HepG2 (cell line): Measurements from ENCODE around the gene UQCRHL. TPM values are rescaled to one million over a fixed set of nuclear protein-coding genes. Genes with fewer than 3 reads are reported as not detected.

Source experiments
- ATAC-seq: fragments of 200-7000 bp; cut with Tn5 transposase; 3 replicates; pipeline ENCODE4 v1.9.1; 2020; ENCODE audit warnings: mild to moderate bottlenecking, moderate library complexity
- BruUV-seq: library from RNA; stranded (reverse); fragments of 400-500 nt; replicated peaks from 2 replicates; lab custom pipeline; 2021; lab: Mats Ljungman, UMichigan
- CTCF ChIA-PET: fragments of 300-600 bp; formaldehyde crosslinking; extraction: SDS; loops from one replicate; lab custom pipeline; 2021; ENCODE audit warnings: low total read pairs, inconsistent platforms, low intra/inter-chr PET ratio; lab: Yijun Ruan, JAX
- POLR2A ChIA-PET: fragments of 350-600 bp; sonication (Branson Sonifier 250); formaldehyde crosslinking; loops from one replicate; lab custom pipeline; 2020; ENCODE audit warnings: antibody characterized with exemption, inconsistent platforms; lab: Yijun Ruan, JAX
- DNase-seq: peaks from one replicate; pipeline ENCODE4 v3.0.0-alpha.2; 2015; ENCODE audit warnings: low spot score
- FAIRE-seq: peaks from 3 replicates; lab custom pipeline; 2011; peaks lifted over from hg19 to GRCh38; lab: Jason Lieb, UNC
- H2AFZ ChIP-seq: one replicate; pipeline ENCODE4 v1.6.1; 2011; ENCODE audit warnings: low read length, inconsistent platforms
- H3K27ac ChIP-seq: fragments of 300-600 bp; 3 replicates; pipeline ENCODE4 v1.8.0; 2011; ENCODE audit warnings: mixed run types, mild to moderate bottlenecking, mixed read lengths, low read length, inconsistent platforms; ENCODE audit not compliant: insufficient read depth; ENCODE audit errors: extremely low read length
- H3K27me3 ChIP-seq, 2 experiments: fragments of 200-600 bp in 1 of 2; 2 replicates in 1 of 2; 3 replicates in 1 of 2; pipeline versions ENCODE4 v1.6.0 to v1.8.0; 2011; ENCODE audit warnings: low read length in 2 of 2, mild to moderate bottlenecking in 2 of 2, moderate library complexity in 2 of 2, inconsistent platforms in 1 of 2; ENCODE audit not compliant: insufficient read depth in 2 of 2, control insufficient read depth in 1 of 2
- H3K36me3 ChIP-seq, 2 experiments: fragments of 200-600 bp in 1 of 2; replicated peaks in 1 of 2; 2 replicates in 1 of 2; 3 replicates in 1 of 2; pipeline versions ENCODE4 v1.5.1 to v1.8.0; 2011; ENCODE audit warnings: low read length in 2 of 2, inconsistent platforms in 1 of 2; ENCODE audit not compliant: insufficient read depth in 2 of 2, control insufficient read depth in 1 of 2
- H3K4me1 ChIP-seq: 2 replicates; pipeline ENCODE4 v1.5.1; 2012; ENCODE audit warnings: low read length, inconsistent platforms; ENCODE audit not compliant: insufficient read depth
- H3K4me2 ChIP-seq: 2 replicates; pipeline ENCODE4 v1.6.0; 2011; ENCODE audit warnings: low read depth, low read length, inconsistent platforms
- H3K4me3 ChIP-seq, 3 experiments: fragments of 200-600 bp in 1 of 3; sonication (generic), shearing (Covaris generic) in 1 of 3; replicated peaks in 1 of 3; 2 replicates each; pipeline ENCODE4 v1.5.1; 2011 to 2016; ENCODE audit warnings: low read length in 3 of 3, inconsistent platforms in 2 of 3, low read depth in 2 of 3, mild to moderate bottlenecking in 2 of 3, control low read depth in 1 of 3, mixed read lengths in 1 of 3; ENCODE audit not compliant: insufficient read depth in 1 of 3
- H3K79me2 ChIP-seq: one replicate; pipeline ENCODE4 v1.6.1; 2011; ENCODE audit warnings: low read length, inconsistent platforms; ENCODE audit not compliant: insufficient read depth
- H3K9ac ChIP-seq: 2 replicates; pipeline ENCODE4 v1.6.0; 2011; ENCODE audit warnings: mild to moderate bottlenecking, low read depth, low read length, inconsistent platforms; ENCODE audit not compliant: insufficient read depth
- H3K9me3 ChIP-seq: 2 replicates; pipeline ENCODE4 v1.5.1; 2012; ENCODE audit warnings: mild to moderate bottlenecking, low read length
- H4K20me1 ChIP-seq: 2 replicates; pipeline ENCODE4 v1.6.0; 2011; ENCODE audit warnings: inconsistent platforms, mild to moderate bottlenecking, low read length, moderate library complexity; ENCODE audit not compliant: insufficient read depth
- ARID3A ChIP-seq: IDR thresholded peaks from 2 replicates; pipeline ENCODE4 v1.6.1; 2012; ENCODE audit warnings: low read depth, low read length, improper control_type of control experiment
- CENPT ChIP-seq: sonication (generic); formaldehyde crosslinking; IDR thresholded peaks from 2 replicates; pipeline ENCODE4 v1.8.0; 2022; ENCODE audit warnings: low read depth, mild to moderate bottlenecking, moderate library complexity, missing genetic modification reagents
- CTCF ChIP-seq: sonication (generic); formaldehyde crosslinking; IDR thresholded peaks from 2 replicates; pipeline ENCODE4 v1.5.0; 2020; ENCODE audit warnings: mild to moderate bottlenecking, missing genetic modification reagents, moderate library complexity
- GATA4 ChIP-seq: sonication (generic); IDR thresholded peaks from 2 replicates; pipeline ENCODE4 v1.6.1; 2016; ENCODE audit warnings: antibody characterized with exemption, low read depth, borderline replicate concordance
- HMGXB4 ChIP-seq, 2 experiments: sonication (generic) in 1 of 2; formaldehyde crosslinking in 1 of 2; IDR thresholded peaks; 2 replicates each; pipeline versions ENCODE4 v1.4.0 to v1.6.1; 2018 to 2020; ENCODE audit warnings: missing genetic modification reagents in 2 of 2, borderline replicate concordance in 1 of 2, low read depth in 1 of 2, mild to moderate bottlenecking in 1 of 2, missing biosample characterization in 1 of 2
- IKZF5 ChIP-seq: IDR thresholded peaks from 2 replicates; pipeline ENCODE4 v1.6.1; 2018; ENCODE audit warnings: missing genetic modification reagents, mild to moderate bottlenecking, missing compliant biosample characterization
- PITX1 ChIP-seq: sonication (generic); formaldehyde crosslinking; IDR thresholded peaks from 2 replicates; pipeline ENCODE4 v1.5.1; 2020; ENCODE audit warnings: mild to moderate bottlenecking, missing genetic modification reagents
- RAD21 ChIP-seq: fragments of 450-650 bp; formaldehyde crosslinking; IDR thresholded peaks from 2 replicates; pipeline ENCODE4 v1.5.0; 2020; ENCODE audit warnings: mild to moderate bottlenecking
- SMC3 ChIP-seq: IDR thresholded peaks from 2 replicates; pipeline ENCODE4 v1.6.1; 2011; ENCODE audit warnings: low read length, improper control_type of control experiment
- STAG1 ChIP-seq: sonication (generic); formaldehyde crosslinking; IDR thresholded peaks from 2 replicates; pipeline ENCODE4 v1.4.0; 2020; ENCODE audit warnings: missing genetic modification reagents
- TARDBP ChIP-seq: sonication (generic); formaldehyde crosslinking; IDR thresholded peaks from 2 replicates; pipeline ENCODE4 v1.8.0; 2022; ENCODE audit warnings: mild to moderate bottlenecking, missing genetic modification reagents
- TFAP4 ChIP-seq: sonication (generic); IDR thresholded peaks from 2 replicates; pipeline ENCODE4 v1.6.1; 2016; ENCODE audit warnings: low read depth, borderline replicate concordance
- ZEB1 ChIP-seq: IDR thresholded peaks from 2 replicates; pipeline ENCODE4 v1.6.1; 2012; ENCODE audit warnings: mild to moderate bottlenecking, low read depth, inconsistent platforms; ENCODE audit not compliant: insufficient replicate concordance
- ZGPAT ChIP-seq: IDR thresholded peaks from 2 replicates; pipeline ENCODE4 v1.6.1; 2016; ENCODE audit warnings: mild to moderate bottlenecking
- ZNF367 ChIP-seq: sonication (generic); formaldehyde crosslinking; IDR thresholded peaks from 2 replicates; pipeline ENCODE4 v1.4.0; 2020; ENCODE audit warnings: missing genetic modification reagents, borderline replicate concordance
- WGBS: methylation state at CpG from one replicate; pipeline ENCODE4 v1.1.6; 2017; ENCODE audit warnings: low lambda C conversion rate; 5-methylcytosine and 5-hydroxymethylcytosine counted together
- in situ Hi-C: cut with HindIII; loops from 2 replicates; pipeline ENCODE4 v1.10.0; 2017; ENCODE audit warnings: low pct_unique_long_range_greater_than_20kb; ENCODE audit not compliant: extremely low pct_ligation_motif_present
- intact Hi-C: fragments of 100-400 bp; cut with micrococcal nuclease; formaldehyde crosslinking; loops from one replicate; pipeline ENCODE4 v1.10.0; 2022; ENCODE audit not compliant: unreplicated experiment
- polyA plus RNA-seq, 8 experiments: library from polyadenylated mRNA; depleted of rRNA in 3 of 8; stranded (reverse) in 7 of 8; unstranded in 1 of 8; fragments of >200 nt; fragmentation: Illumina TruSeq in 4 of 8; extraction: Trizol in 4 of 8; gene quantifications; 2 replicates each; pipeline versions ENCODE4 v1.2.1 to v1.2.3, GENCODE V29; 2011 to 2016; ENCODE audit warnings: low read depth in 4 of 8, missing spikeins in 1 of 8, mixed read lengths in 1 of 8; ENCODE audit not compliant: insufficient read depth in 1 of 8
- total RNA-seq, 5 experiments: library from RNA; depleted of rRNA; stranded (reverse); fragments of >200 nt; fragmentation: Illumina TruSeq; extraction: Trizol; gene quantifications; 2 replicates each; pipeline ENCODE4 v1.2.3, GENCODE V29; 2016; ENCODE audit warnings: low read depth in 1 of 5

UQCRHL gene
- total and polyA plus RNA-seq, 2 of the 13 experiments (the other 11 are each of a cell fraction or from before 2014, with no cell fraction given) = 1.8 to 2.3 TPM

GRCh38 chr1:15803380-15803779 is 4.1 kb downstream of the UQCRHL start:
- 24% methylated on average over 4 of the region's 4 CpGs for WGBS
- intact Hi-C loops = loop anchor here (5.0 kb wide), 2 partner anchors 44 to 119 kb away; partner anchors contain the start of gene SPEN

More at GRCh38 chr1:15803380-15803779, 4.1 kb downstream of the UQCRHL start:
- H2AFZ ChIP-seq = no peak overlapping the region
- H3K4me2 ChIP-seq = peak overlapping the region; percentile 28
- no peaks in the 10 kb centered on the region for H3K9me3 ChIP-seq
- ChIA-PET POLR2A (interaction anchor here (0.6 kb wide), 1 partner anchor 77 kb away, joined by 3 read pairs; no protein-coding TSS in a partner anchor), CTCF (no interaction called here)
- no TSS peak for BruUV-seq
- peaks cover 65% of the 10 kb centered on the region for H3K4me1 ChIP-seq
- H4K20me1 ChIP-seq = no peaks in the 10 kb centered on the region
- no peak overlapping the region for H3K27ac ChIP-seq
- DNase-seq (peak; percentile 48), FAIRE-seq (peak; percentile 34), ATAC-seq (no peak)
- no peak overlapping the region for H3K9ac ChIP-seq
- TF ChIP-seq PITX1 (0 out of 2 replicates have a peak, but pooled peaks have one; percentile 40), RAD21 (CRISPR knock-in tag) (peak; percentile 62), SMC3 (peak; percentile 64), ZEB1 (no peak), ZNF367 (no peak), CENPT (CRISPR knock-in tag) (no peak), IKZF5 (CRISPR knock-in tag) (peak; percentile 19; the same call in 1 of the 2 replicates), TFAP4 (peak; percentile 48; the same call in 1 of the 2 replicates), TARDBP (CRISPR knock-in tag) (0 out of 2 replicates have a peak, but pooled peaks have one; percentile 26), CTCF (CRISPR knock-in tag) (peak; percentile 70), ZGPAT (CRISPR knock-in tag) (0 out of 2 replicates have a peak, but pooled peaks have one; percentile 15), ARID3A (peak; percentile 58; the same call in 1 of the 2 replicates), STAG1 (peak; percentile 68), GATA4 (no peak), HMGXB4 (CRISPR knock-in tag; IDR thresholded peaks at IDR 0.05; ENCODE audit: borderline replicate concordance in 1 of 2, low read depth in 1 of 2) (peak in 1 of 2 experiments; percentile 35; a peak in 1 of 4 replicates)
- H3K4me3 ChIP-seq = no peak overlapping the region
- H3K79me2 ChIP-seq = peaks cover 14% of the 10 kb centered on the region
- in situ Hi-C loops = no loop called here
- H3K27me3 ChIP-seq = no peaks in the 10 kb centered on the region
- H3K36me3 ChIP-seq = no peaks in the 10 kb centered on the region
